UCSD-AML1 (cell line): ENCODE results near the gene BTBD2.
"Not testable (repeated sequence)": the region's sequence is repeated elsewhere in the genome, so short reads cannot be mapped to it uniquely, and the experiment has no call there.

ENCODE experiments used
- DNase-seq: peaks from one replicate; lab custom pipeline; 2025; ENCODE audit not compliant: unreplicated experiment; lab: John Stamatoyannopoulos, UW

Gene BTBD2

GRCh38 chr19:2040647-2041432, 25.3 kb upstream of the BTBD2 start:
- DNase-seq, result no peak

- DNase-seq, result no peak
These were observed 24.6 kb upstream of the BTBD2 start for GRCh38 chr19:2039959-2040646.

GRCh38 chr19:2039089-2039958, 23.8 kb upstream of the BTBD2 start:
- DNase-seq, result no peak

- DNase-seq, result no peak
These were observed 23.0 kb upstream of the BTBD2 start for GRCh38 chr19:2038284-2039088.

DNA sequence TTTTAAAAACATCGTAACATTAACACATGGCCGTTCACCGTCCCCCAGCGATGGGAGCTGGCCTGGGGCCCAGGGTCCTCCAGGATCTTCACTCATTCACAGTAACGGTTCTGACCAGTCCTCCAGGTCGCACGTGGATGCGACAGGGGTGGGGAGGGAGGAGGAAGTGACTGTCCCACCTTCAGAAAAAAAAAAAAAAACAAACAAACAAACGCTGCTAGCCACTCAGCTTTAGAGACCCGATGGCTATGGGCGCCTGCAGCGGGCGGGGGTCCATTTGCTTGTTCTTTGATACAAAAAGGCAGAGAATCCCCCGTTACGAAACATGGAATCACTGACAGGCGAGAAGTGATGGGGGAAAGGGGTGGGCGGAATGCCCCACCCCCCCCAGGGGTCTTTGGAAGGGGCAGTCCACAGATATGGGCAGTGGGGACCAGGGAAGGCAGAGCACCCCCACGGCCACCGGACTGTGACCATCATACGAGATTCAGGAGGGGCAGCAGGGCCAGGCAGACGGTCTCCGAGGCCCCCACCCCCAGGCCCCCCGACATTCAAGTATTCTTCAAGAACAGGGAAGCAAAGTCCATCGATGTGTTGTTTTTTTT, 22.2 kb upstream of the BTBD2 start:
- no peak for DNase-seq

GRCh38 chr19:2036424-2036823, 20.9 kb upstream of the BTBD2 start:
- DNase-seq, result no peak

GRCh38 chr19:2035590-2035991, 20.1 kb upstream of the BTBD2 start:
- DNase-seq, result no peak

- peak; percentile 29 for DNase-seq
These were observed 19.4 kb upstream of the BTBD2 start for GRCh38 chr19:2034729-2035589.

DNA sequence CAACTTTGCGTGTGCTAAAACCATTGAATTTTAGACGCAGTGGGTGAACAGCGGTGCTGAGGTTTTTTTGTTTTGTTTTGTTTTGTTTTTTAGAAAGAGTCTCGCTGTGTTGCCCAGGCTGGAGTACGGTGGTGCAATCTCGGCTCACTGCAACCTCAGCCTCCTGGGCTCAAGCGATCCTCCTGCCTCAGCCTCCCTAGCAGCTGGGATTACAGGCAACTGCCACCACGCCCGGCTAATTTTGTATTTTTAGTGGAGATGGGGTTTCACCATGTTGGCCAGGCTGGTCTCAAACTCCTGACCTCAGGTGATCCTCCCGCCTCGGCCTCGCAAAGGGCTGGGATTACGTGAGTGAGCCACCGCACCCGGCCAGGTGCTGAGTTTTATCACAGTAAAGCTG, 18.7 kb upstream of the BTBD2 start:
- DNase-seq, result not testable (repeated sequence)

DNA sequence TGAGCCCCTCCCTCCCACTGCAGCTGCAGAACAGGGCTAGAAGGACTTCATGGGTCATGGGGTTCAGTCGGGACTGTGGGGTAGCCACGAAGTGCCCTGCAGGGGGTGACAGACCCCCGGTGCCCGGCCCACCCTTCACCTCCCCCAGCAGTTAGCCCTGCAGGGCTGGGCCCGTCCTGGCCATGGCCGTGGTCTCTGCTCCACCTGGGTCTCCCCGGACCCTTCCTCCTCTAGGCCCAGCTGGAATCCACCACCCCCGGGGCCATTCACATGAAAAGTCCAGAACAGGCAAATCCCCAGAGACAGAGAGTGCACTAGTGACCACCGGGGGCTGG, 18.3 kb upstream of the BTBD2 start:
- DNase-seq, result no peak

DNA sequence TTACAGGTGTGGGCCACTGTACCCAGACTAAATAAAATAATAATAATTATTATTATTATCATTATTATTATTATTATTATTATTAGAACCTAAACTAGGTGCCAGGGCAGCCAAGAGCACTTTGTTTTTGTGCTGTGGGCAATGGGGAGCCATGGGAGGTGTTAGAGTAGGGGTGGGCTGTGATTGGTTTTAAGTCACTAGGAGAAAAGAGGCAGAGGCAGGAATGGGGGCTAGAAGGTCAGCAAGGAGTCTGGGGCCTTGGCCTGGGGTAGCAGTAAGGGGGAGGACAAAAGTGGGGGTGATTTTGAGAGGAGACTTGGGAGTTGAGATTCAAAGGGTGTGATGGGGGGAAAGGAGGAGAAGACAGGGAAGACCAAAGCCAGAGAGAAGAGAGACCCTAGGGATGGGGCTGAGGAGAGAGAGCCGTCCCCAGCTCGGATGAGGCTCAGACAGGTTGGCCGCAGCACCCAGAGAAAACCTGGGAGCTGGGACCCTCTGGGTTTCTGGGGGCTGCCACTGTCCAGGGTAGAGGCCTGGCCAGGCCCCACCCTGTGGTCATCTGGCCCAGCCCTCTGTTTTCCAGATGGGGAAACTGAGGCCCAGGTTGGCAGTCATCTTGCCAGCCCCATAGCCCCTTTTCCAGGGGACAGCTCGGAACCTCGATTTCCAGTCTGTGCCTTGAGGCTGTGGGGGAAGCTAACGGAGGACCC, 17.8 kb upstream of the BTBD2 start:
- no peak for DNase-seq

DNA sequence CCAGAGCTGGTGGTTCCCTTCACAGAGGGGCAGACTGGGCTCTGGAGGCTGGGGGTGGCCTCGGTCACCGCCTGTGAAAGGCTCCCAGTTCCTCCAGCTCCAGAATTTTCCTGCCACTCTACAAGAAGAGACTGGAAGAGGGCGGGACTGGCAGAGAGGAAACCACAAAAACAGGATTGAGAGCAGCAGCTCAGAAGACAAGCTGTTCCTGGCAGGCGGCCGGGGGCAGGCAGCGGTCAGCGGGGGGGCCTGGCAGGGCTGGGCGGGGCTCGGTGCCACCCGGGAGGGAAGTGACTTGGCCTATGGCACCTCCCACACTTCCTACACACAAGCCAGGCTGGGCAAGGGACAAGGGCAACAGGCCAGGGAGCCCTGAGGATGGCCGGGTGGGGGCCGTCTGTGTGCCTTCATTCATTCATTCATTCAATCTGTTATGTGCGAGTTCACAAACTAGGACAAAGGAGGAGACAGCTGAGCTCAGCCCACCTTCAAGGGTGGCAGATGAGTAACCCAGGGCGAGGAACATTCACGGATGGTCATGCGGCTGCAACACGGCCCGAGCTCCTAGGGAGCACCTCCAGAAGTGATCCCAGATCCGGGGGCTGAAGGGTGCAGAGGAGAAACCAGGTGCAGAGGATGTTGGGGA, 16.9 kb upstream of the BTBD2 start:
- DNase-seq, result peak; percentile 91

- DNase-seq, result no peak
These were observed 11.8 kb upstream of the BTBD2 start for GRCh38 chr19:2027361-2027760.

GRCh38 chr19:2026770-2027169, 11.3 kb upstream of the BTBD2 start:
- DNase-seq, result no peak

GRCh38 chr19:2022289-2022688, 6.8 kb upstream of the BTBD2 start:
- no peak for DNase-seq

DNA sequence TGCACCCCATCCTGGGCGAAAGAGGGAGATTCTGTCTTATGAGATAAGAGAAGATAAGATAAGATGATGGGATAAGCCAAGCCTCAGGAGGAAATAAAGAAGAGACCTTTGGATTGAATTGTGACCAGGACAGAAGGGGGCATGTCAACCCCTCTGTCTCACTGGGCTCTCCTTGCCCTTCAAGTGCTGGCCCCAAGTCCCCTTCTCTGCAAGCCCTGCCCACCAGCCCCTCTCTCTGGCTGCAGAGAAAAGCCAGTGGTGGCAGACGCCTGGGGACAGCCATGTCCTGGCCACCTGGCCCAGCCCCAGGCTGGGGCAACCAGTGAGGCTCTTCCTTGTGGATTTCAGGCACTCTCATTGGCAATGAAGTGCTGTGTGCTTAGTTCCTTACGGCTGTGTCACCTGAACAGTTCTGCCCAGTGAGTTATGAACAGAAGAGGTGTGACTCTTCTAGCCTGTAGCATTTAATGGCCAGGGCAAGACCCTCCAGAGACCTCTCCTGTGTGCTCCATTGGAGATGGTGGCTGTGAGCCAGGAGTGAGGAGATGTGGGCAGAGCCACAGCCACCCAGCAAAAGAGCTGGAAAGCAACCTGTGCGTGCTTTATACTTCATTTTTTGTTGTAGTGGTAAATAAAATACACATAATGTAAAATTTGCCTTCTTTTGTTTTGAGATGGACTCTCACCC, 6.1 kb upstream of the BTBD2 start:
- DNase-seq, result no peak

DNA sequence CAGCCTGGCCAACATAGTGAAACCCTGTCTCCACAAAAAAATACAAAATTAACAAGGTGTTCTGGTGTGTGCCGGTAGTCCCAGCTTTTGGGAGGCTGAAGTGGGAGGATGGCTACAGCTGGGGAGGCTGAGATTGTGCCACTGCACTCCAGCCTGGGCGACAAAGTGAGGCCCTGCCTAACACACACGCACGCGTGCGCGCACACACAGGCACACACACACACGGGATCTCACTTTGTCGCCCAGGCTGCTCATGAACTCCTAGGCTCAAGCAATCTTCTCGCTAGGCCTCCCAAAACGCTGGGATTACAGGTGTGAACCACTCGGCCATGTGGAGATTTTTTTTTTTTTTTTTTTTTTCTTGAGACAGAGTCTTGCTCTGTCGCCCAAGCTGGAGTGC, 3.2 kb upstream of the BTBD2 start:
- DNase-seq, result no peak
